Activated naive CD8-positive, alpha-beta T cell treated with anti-CD3 and anti-CD28 coated beads, Interleukin-2, amount 10 ng/mL, durations not matched to agents 7 days and 5 days (primary cell): Measurements from ENCODE around the gene NACC2. TPM values are rescaled to one million over a fixed set of nuclear protein-coding genes. Genes with fewer than 3 reads are reported as not detected.

ENCODE experiments used
- ATAC-seq: fragments of 150-1000 bp; cut with Tn5 transposase; one replicate; pipeline ENCODE4 v1.10.0; 2021; ENCODE audit warnings: low read depth, moderate library complexity
- POLR2A ChIA-PET: fragments of 350-600 bp; sonication (Branson Sonifier 250); formaldehyde crosslinking; loops from one replicate; lab custom pipeline; 2021; ENCODE audit warnings: antibody characterized with exemption; lab: Charles Lee
- DNase-seq: peaks from one replicate; pipeline ENCODE4 v3.0.0; 2021
- H3K27ac Mint-ChIP-seq: one replicate; pipeline ENCODE4 v1.8.0; 2022; ENCODE audit warnings: mild to moderate bottlenecking, mixed read lengths
- H3K27me3 Mint-ChIP-seq: one replicate; pipeline ENCODE4 v1.8.0; 2022; ENCODE audit warnings: mild to moderate bottlenecking, moderate library complexity, mixed read lengths
- H3K36me3 Mint-ChIP-seq: one replicate; pipeline ENCODE4 v1.8.0; 2021; ENCODE audit warnings: mild to moderate bottlenecking, mixed read lengths
- H3K4me1 Mint-ChIP-seq: one replicate; pipeline ENCODE4 v1.8.0; 2021; ENCODE audit warnings: mixed read lengths
- H3K4me3 Mint-ChIP-seq: one replicate; pipeline ENCODE4 v1.8.0; 2022; ENCODE audit warnings: mild to moderate bottlenecking, moderate library complexity, mixed read lengths
- H3K9me3 Mint-ChIP-seq: one replicate; pipeline ENCODE4 v1.8.0; 2021; ENCODE audit warnings: mixed read lengths
- total RNA-seq, 2 experiments: library from RNA; stranded (reverse); gene quantifications; one replicate each; pipeline ENCODE4 v1.2.3, GENCODE V29; 2021

NACC2 gene
- total RNA-seq, 2 experiments from 2014 or later = 10.5 to 11.2 TPM

DNA sequence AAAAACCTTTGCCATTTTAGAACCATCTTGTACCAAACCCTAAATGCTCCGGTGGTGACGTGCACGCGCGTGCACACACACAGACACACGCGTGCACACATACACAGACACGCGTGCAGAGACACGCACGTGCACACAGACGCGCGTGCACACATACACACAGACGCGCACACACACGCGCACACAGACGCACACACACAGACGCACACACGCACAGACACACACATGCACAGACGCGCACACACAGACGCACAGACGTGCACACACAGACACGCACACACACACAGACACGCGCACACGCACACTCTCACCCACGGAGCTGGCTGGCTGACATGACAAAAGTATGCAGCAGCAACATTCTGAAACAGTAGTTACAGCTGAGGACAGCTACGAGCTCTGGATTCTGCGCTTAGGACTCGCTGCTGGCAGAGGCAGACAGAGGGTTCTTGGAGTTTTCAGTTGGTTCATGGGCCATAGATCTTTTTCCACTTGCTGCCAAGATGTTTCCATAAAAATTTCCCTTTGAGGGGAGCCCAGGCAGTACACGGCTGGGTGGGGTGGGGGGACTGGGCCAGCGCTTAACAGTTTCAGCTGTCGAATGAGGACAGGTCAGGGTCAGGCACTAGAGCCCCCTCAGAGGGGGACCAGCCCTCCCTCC is 87.7 kb downstream of the NACC2 start:
- no peak overlapping the region for H3K27ac Mint-ChIP-seq
- ATAC-seq (no peak), DNase-seq (no peak)
- H3K4me1 Mint-ChIP-seq = no peaks in the 10 kb centered on the region
- no peaks in the 10 kb centered on the region for H3K36me3 Mint-ChIP-seq
- H3K27me3 Mint-ChIP-seq = no peaks in the 10 kb centered on the region
- H3K4me3 Mint-ChIP-seq = no peak overlapping the region
- POLR2A ChIA-PET = no interaction called here
- H3K9me3 Mint-ChIP-seq = no peaks in the 10 kb centered on the region

DNA sequence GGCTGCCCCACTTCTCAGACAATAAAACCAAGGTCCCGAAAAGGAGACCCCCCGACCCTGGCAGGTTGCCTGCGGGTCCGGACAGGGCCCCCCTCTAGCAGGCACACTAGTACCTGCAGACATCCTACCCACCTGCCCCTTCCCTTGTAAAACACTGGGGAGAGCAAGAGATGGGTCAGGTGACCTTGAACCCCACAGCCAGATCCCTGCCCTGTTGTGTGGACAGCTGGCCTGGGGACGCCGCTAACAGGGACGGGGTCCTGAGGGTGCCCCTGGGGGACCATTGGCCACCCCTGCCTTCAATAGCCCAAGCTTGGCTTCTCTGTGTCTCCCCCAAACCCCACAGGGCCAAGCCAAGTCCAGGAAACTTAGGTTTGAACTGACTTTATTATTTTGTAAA is 88.9 kb downstream of the NACC2 start:
- no peaks in the 10 kb centered on the region for H3K36me3 Mint-ChIP-seq
- H3K27ac Mint-ChIP-seq = no peak overlapping the region
- H3K9me3 Mint-ChIP-seq = no peaks in the 10 kb centered on the region
- H3K27me3 Mint-ChIP-seq = no peaks in the 10 kb centered on the region
- no peak overlapping the region for H3K4me3 Mint-ChIP-seq
- no peak for DNase-seq
- POLR2A ChIA-PET = no interaction called here
- ATAC-seq = no peak
- H3K4me1 Mint-ChIP-seq = no peaks in the 10 kb centered on the region

DNA sequence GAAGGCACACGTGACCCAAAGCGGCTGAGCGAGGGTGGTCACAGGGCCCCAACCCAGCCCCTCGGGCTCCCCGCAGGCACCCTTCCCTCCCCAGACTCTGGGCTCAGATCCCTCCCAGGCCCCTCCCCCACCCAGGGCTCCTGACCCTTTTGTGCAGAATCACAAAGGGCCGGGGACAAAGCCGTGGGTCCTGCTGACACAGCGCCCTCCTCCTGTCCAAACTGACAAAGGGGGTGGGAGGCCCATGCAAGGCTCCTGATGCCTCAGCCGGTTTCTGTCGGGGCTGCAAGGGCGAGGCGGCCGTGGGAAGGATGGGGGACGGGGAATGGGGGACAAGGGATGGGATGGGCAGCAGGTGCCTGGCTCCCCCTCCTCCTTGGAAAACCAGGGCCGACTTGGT is 90.4 kb downstream of the NACC2 start:
- no peaks in the 10 kb centered on the region for H3K27me3 Mint-ChIP-seq
- no peak overlapping the region for H3K4me3 Mint-ChIP-seq
- no peaks in the 10 kb centered on the region for H3K9me3 Mint-ChIP-seq
- no peaks in the 10 kb centered on the region for H3K4me1 Mint-ChIP-seq
- POLR2A ChIA-PET = no interaction called here
- ATAC-seq = no peak
- H3K27ac Mint-ChIP-seq = no peak overlapping the region
- no peaks in the 10 kb centered on the region for H3K36me3 Mint-ChIP-seq
- DNase-seq = no peak

DNA sequence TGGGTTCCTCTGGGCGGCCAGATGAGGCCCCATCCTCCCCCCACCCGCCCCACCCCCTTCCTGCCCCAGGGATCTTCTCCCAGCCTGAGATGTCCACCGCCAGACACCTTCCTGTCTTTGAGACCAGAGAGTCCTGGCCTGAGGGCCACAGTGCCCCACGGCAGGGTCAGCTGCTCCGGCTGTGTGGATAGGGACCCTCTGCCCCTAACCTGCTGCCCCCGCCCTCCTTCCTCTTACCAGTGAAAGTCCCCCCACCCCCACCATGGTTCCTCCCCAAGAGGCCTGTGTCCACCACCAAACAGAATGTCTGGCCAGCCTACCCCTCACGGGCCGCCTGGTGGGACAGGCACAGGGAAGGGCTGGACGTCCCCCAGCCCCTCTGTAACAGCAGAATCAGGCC is 90.9 kb downstream of the NACC2 start:
- Mint-ChIP-seq H3K4me1 (no peaks in the 10 kb centered on the region), H3K27me3 (no peaks in the 10 kb centered on the region), H3K27ac (no peak overlapping the region), H3K36me3 (no peaks in the 10 kb centered on the region), H3K9me3 (no peaks in the 10 kb centered on the region), H3K4me3 (no peak overlapping the region)
- DNase-seq = no peak
- POLR2A ChIA-PET = no interaction called here
- ATAC-seq = no peak

DNA sequence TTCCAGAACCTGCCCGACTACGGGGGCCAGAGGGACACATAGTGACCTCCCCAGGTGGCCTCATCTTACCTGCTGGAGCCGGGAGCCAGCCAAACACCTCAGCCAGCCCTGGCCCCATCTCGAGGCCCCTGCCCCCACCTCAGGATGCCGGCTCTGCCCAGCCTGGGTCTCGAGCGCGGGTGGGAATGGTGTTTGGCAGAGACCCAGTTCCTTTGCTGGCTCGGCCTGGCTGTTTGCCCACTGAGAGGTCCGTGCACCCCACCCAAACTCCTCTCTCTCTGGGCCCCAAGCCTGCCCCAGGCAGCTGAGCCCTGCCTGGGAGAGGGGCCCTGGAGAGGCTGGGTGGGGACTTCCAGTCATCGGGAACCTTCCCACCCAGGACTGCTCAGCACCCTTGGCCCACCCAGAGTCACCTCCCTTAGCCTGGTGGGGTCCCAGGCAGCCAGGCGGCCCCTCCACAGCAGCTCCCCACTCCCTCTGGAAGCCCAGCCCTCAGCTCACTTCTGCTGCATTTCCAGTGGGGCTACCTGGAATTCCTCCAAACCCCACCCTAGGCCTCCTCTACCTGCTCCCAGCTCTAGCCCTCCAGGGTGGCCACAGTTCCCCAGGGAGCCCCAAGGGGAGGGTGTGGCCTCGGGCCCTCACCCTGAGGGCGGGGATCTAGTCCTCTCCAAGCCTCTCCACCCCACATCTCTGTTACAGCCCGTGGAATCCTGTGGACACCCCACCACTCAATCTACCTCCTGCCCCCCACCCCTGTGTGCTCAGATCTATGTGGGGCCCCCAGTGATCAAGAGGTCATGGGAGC is 91.5 kb downstream of the NACC2 start:
- Mint-ChIP-seq H3K27ac (no peak overlapping the region), H3K27me3 (no peaks in the 10 kb centered on the region), H3K9me3 (no peaks in the 10 kb centered on the region), H3K4me1 (no peaks in the 10 kb centered on the region), H3K4me3 (no peak overlapping the region), H3K36me3 (no peaks in the 10 kb centered on the region)
- POLR2A ChIA-PET = no interaction called here
- no peak for ATAC-seq
- no peak for DNase-seq

DNA sequence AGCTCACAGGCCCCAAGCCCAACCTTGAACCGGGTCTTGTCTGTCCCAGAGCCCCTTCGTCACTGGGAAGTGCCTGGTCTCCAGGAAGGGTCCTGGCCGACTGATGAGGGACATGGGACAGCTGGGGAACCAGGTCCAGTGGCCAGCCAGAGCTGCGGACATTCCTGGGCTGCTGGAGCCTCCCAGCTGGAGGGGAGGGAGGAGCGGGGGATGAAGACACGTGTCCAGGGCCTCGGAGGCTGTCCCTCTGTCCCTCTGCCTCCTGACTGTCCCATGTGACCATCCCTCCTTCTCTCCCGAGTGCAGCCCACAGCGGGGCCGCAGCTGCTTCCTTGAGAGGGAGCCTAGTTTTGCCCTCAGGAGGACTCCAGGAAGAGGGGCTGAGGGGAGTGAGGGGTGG is 92.2 kb downstream of the NACC2 start:
- H3K4me1 Mint-ChIP-seq = no peaks in the 10 kb centered on the region
- H3K4me3 Mint-ChIP-seq = no peak overlapping the region
- H3K27ac Mint-ChIP-seq = no peak overlapping the region
- DNase-seq (no peak), ATAC-seq (no peak)
- H3K9me3 Mint-ChIP-seq = no peaks in the 10 kb centered on the region
- POLR2A ChIA-PET = interaction anchor here (0.7 kb wide), 1 partner anchor 16 kb away, joined by 3 read pairs; no protein-coding TSS in a partner anchor
- no peaks in the 10 kb centered on the region for H3K36me3 Mint-ChIP-seq
- H3K27me3 Mint-ChIP-seq = no peaks in the 10 kb centered on the region

DNA sequence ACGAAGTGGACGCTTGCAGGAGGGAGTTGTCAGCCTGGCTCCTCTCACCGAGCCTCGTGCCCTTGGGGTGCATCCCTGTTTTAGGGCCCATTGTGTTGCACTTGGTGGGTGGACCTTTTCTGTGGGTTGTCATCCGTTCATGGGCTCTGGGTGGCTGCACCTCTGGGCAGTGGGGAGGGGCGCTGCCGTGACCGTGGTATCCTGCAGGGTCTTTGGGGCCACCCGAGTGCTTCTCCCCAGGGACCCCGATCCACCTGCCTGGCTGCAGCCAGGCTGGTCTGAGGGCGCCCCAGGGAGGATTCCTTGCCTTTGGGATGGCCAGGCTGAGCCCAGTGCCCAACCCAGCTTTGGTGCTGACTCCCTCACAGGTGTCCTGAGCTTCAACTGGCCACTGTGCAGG is 92.9 kb downstream of the NACC2 start:
- H3K4me3 Mint-ChIP-seq = no peak overlapping the region
- POLR2A ChIA-PET = no interaction called here
- no peaks in the 10 kb centered on the region for H3K9me3 Mint-ChIP-seq
- ATAC-seq (no peak), DNase-seq (no peak)
- no peaks in the 10 kb centered on the region for H3K27me3 Mint-ChIP-seq
- no peak overlapping the region for H3K27ac Mint-ChIP-seq
- no peaks in the 10 kb centered on the region for H3K4me1 Mint-ChIP-seq
- H3K36me3 Mint-ChIP-seq = no peaks in the 10 kb centered on the region

DNA sequence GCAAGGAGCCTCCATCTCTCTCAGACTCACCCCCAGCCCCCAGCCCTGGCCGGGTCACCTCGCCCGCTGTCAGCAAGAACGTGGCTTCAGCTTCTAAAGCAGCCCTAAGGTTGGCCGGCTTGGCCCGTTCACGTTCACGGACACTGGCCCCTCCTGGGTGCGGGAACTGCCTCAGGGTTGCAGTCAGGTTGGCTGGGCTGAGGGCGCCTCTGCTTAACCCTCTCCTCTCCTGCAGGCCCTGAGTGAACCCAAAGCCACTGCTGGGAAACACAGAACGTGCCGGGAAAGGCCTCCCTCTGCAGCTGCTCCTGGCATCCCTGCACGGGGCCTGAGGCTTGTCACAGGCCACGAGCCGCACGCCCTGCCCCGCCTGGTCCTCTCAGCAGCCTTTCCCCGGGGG is 93.9 kb downstream of the NACC2 start:
- Mint-ChIP-seq H3K27ac (no peak overlapping the region), H3K27me3 (no peaks in the 10 kb centered on the region), H3K4me3 (no peak overlapping the region), H3K36me3 (no peaks in the 10 kb centered on the region), H3K4me1 (no peaks in the 10 kb centered on the region), H3K9me3 (no peaks in the 10 kb centered on the region)
- ATAC-seq = no peak
- no peak for DNase-seq
- POLR2A ChIA-PET = no interaction called here

DNA sequence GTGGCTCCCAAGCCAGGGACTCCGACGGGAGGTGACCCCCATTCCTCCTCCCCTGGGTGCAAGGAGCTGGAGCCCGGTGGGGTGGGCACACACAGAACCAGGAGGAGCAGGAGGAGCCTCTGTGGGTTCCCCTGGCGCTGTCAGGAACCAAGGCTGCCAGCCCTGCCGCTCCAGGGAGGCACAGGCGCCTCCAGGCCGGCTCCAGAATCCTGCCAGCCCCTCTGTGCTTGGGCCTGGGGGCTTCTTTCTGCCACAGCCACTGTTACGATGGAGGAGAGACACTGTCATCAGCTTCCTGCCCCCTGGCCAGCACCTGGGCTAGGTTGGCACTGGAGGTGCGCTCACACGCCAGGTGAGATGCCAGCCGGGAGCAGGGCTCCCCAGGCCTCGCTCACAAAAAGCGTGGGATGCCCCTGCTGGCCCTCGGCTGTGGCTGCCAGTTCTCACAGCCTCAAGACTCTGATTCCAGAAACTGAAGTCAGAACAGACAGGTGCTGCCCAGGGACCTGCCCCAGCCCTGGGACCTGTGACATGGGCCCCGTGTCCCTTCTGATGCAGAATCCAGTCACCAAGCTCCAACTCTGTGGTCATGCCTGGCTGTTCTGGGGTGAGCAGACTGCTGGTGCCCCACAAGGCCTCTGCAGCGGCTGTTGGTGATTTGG is 96.5 kb downstream of the NACC2 start:
- no peaks in the 10 kb centered on the region for H3K4me1 Mint-ChIP-seq
- no peak overlapping the region for H3K4me3 Mint-ChIP-seq
- POLR2A ChIA-PET = no interaction called here
- no peak for DNase-seq
- no peaks in the 10 kb centered on the region for H3K9me3 Mint-ChIP-seq
- H3K27ac Mint-ChIP-seq = no peak overlapping the region
- ATAC-seq = no peak
- H3K27me3 Mint-ChIP-seq = no peaks in the 10 kb centered on the region
- no peaks in the 10 kb centered on the region for H3K36me3 Mint-ChIP-seq

DNA sequence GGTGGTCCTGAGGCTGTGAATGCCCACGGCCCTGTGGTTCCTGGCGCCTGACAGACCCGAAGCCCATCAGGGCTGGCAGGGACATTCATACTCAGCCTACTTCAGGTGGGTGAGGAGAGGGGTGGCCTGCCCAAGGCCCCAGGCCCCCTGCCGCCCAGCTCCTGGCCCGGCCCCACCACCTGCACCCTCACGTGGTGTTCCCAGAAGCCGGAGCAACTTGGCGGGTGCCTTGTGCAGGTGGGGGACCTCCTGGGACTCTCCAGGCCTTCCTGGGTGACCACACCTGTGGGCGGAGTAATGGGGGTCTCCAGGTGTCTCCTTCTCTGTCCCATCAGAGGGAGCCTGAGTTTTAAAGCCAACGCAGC is 97.1 kb downstream of the NACC2 start:
- POLR2A ChIA-PET = no interaction called here
- Mint-ChIP-seq H3K36me3 (no peaks in the 10 kb centered on the region), H3K9me3 (no peaks in the 10 kb centered on the region), H3K27me3 (no peaks in the 10 kb centered on the region), H3K27ac (no peak overlapping the region), H3K4me1 (no peaks in the 10 kb centered on the region), H3K4me3 (no peak overlapping the region)
- no peak for DNase-seq
- ATAC-seq = no peak

DNA sequence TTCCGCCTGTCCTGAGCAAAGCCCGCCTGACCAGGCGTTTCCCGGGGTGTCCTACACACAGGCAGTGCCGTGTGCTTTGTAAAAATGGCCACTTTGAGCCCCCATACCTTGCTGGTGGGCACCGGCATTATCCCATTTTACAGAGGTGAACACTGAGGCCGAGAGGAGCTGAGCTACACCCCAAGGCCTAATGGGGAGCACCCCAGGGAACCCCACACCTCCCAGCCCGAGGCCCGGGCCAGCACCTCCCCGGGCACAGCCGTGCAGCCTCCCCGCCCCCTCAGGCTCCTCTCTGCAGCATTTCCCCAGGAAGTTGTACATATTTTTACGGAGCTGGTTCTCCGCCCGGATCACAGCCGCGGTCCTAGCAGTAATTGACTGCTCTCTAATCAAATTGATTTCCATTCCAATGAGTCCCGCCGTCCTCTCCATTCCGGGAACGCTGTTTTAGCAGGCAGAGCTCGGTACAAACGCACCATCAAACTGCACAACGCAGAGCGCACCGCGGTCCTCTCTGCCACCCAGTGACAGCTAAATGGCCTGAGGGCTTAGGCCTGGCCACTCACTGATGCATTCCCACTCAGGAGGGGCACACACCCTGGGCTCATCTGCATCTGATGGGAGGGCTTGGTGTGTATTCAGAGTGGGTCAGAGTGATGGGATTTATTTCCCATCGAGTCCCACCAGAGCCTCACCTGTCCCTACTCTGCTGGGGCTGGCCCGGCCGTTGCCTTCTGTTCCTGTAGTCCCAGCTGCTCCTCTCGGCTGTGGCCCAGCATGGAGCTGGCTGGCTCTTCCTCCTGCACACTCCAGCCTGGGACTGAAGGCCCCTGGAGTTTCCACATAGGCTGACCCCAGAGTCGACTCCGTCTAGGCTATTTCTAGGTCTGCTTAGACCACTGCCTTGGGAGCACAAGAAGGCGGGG is 97.7 kb downstream of the NACC2 start:
- POLR2A ChIA-PET = no interaction called here
- no peaks in the 10 kb centered on the region for H3K27me3 Mint-ChIP-seq
- DNase-seq = no peak
- no peak overlapping the region for H3K4me3 Mint-ChIP-seq
- no peak for ATAC-seq
- no peaks in the 10 kb centered on the region for H3K9me3 Mint-ChIP-seq
- peaks cover 2% of the 10 kb centered on the region for H3K4me1 Mint-ChIP-seq
- no peak overlapping the region for H3K27ac Mint-ChIP-seq
- no peaks in the 10 kb centered on the region for H3K36me3 Mint-ChIP-seq

DNA sequence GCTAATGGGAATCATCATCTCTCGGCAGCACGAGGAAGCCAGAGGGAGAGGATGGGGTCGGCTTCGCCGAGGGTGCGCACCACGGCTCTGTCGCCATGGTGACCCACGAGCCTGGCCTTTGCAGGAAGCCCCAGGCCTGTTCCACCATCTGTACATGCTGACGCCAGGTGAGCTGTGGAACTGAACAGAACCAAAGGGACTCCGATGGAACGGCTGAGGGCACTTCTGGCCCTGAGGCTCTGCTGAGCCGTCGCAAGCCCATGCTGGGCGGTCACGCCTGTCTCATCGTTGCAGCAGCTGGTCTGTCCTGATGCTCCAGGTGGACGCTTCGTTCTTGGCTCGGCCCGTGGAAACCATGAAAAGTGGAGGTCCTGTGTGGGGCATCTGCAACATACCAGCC is 99.3 kb downstream of the NACC2 start:
- no peak overlapping the region for H3K4me3 Mint-ChIP-seq
- H3K9me3 Mint-ChIP-seq = no peaks in the 10 kb centered on the region
- ATAC-seq (no peak), DNase-seq (no peak)
- POLR2A ChIA-PET = no interaction called here
- H3K36me3 Mint-ChIP-seq = no peaks in the 10 kb centered on the region
- H3K27ac Mint-ChIP-seq = no peak overlapping the region
- H3K27me3 Mint-ChIP-seq = no peaks in the 10 kb centered on the region
- peaks cover 6% of the 10 kb centered on the region for H3K4me1 Mint-ChIP-seq

DNA sequence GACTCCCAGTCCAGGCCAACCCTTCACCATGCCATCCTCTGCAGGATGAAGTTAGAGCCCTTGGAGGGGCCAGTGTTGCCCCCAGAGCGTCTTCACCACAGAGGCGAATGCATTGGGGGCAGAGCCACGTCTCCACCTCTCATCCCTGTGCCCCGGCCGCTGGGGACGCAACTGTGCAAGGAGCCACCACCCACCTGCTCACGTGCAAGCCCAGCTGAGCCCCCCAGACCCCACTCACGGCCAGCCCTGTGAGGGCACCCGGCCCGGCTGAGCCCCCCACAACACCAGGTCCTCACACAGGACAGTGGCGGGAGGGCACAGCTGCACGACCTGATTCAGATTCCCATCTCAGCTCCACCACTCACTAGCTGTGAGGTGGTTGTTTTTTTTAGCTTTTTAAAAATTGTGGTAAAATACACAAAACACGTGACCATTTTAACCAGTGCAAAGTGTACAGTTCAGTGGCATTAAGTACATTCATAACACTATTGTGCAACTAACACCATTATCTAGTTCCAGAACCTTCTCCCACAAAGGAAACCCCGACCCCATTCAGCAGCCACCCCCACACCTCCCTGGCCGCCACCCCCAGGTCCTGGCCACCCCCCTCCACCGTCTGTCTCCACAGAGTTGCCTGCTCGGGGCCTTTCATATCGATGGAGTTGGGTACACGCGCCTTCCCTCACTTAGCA is 100.4 kb downstream of the NACC2 start:
- POLR2A ChIA-PET = interaction anchor here (0.6 kb wide), 1 partner anchor 733 kb away, joined by 4 read pairs; no protein-coding TSS in a partner anchor
- no peaks in the 10 kb centered on the region for H3K36me3 Mint-ChIP-seq
- no peak overlapping the region for H3K4me3 Mint-ChIP-seq
- DNase-seq (no peak), ATAC-seq (no peak)
- peaks cover 8% of the 10 kb centered on the region for H3K4me1 Mint-ChIP-seq
- no peak overlapping the region for H3K27ac Mint-ChIP-seq
- no peaks in the 10 kb centered on the region for H3K27me3 Mint-ChIP-seq
- no peaks in the 10 kb centered on the region for H3K9me3 Mint-ChIP-seq
